Heart left ventricle (tissue), 16 donors: ENCODE results near the gene DOCK2. TPM values are rescaled to one million over a fixed set of nuclear protein-coding genes. Genes with fewer than 3 reads are reported as not detected.

Source experiments
- ATAC-seq, 4 donors: fragments of 200-7000 bp; cut with Tn5 transposase; one replicate each; pipeline ENCODE4 v1.9.1; 2020 to 2022; ENCODE audit warnings: moderate library complexity in 4 of 4, mild to moderate bottlenecking in 3 of 4, moderate number of reproducible peaks in 1 of 4
- DNase-seq, 5 donors: peaks; one replicate each; pipeline ENCODE4 v3.0.0-alpha.2; 2020
- H3K27ac ChIP-seq, 12 donors: fragments of 200-600 bp; sonication (generic) in 4 of 12; one replicate each; pipeline versions ENCODE4 v1.5.0 to v1.8.0; 2016 to 2022; ENCODE audit warnings: mild to moderate bottlenecking in 2 of 12
- H3K27me3 ChIP-seq, 9 donors: fragments of 200-600 bp; sonication (generic) in 2 of 9; one replicate each; pipeline versions ENCODE4 v1.5.1 to v1.8.0; 2016 to 2022; ENCODE audit warnings: mild to moderate bottlenecking in 3 of 9
- H3K36me3 ChIP-seq, 9 donors: fragments of 200-600 bp; sonication (generic) in 2 of 9; one replicate each; pipeline versions ENCODE4 v1.5.0 to v1.8.0; 2018 to 2022; ENCODE audit warnings: mild to moderate bottlenecking in 2 of 9
- H3K4me1 ChIP-seq, 12 donors: fragments of 200-600 bp; sonication (generic) in 4 of 12; one replicate each; pipeline versions ENCODE4 v1.5.0 to v1.8.0; 2016 to 2022; ENCODE audit warnings: mild to moderate bottlenecking in 3 of 12
- H3K4me3 ChIP-seq, 12 donors: fragments of 200-600 bp; sonication (generic) in 4 of 12; one replicate each; pipeline versions ENCODE4 v1.5.0 to v1.8.0; 2017 to 2022; ENCODE audit warnings: mild to moderate bottlenecking in 9 of 12, moderate library complexity in 4 of 12
- H3K9me3 ChIP-seq, 12 donors: fragments of 200-600 bp; sonication (generic) in 4 of 12; one replicate each; pipeline versions ENCODE4 v1.5.0 to v1.8.0; 2016 to 2022; ENCODE audit warnings: mild to moderate bottlenecking in 1 of 12
- CTCF ChIP-seq, 12 donors: fragments of 200-600 bp; sonication (generic) in 4 of 12; IDR thresholded peaks; one replicate each; pipeline versions ENCODE4 v1.5.0 to v1.8.0; 2018 to 2022; ENCODE audit warnings: antibody characterized with exemption in 12 of 12, mild to moderate bottlenecking in 5 of 12
- POLR2A ChIP-seq, 2 donors: fragments of 450-650 bp; IDR thresholded peaks; one replicate each; pipeline ENCODE4 v1.6.1; 2017; ENCODE audit warnings: antibody characterized with exemption in 2 of 2, mild to moderate bottlenecking in 2 of 2, moderate library complexity in 2 of 2
- WGBS, 4 donors: extraction: QIAGEN DNeasy Blood & Tissue Kit in 2 of 4; methylation state at CpG; one replicate each; pipeline versions ENCODE4 v1.1.5 to v1.1.7; 2013 to 2018; 5-methylcytosine and 5-hydroxymethylcytosine counted together
- intact Hi-C, 10 donors: fragments of 100-400 bp; cut with DNase I; formaldehyde crosslinking; loops; one replicate each; pipeline versions ENCODE4 v1.11.1 to v1.14.2; 2022
- polyA plus RNA-seq, 2 donors: library from polyadenylated mRNA; stranded (reverse); fragments of 200-250 nt; gene quantifications; one replicate each; pipeline ENCODE4 v1.2.3, GENCODE V29; 2013
- total RNA-seq, 9 donors: library from RNA; depleted of rRNA in 2 of 9; stranded (reverse); fragments of >200 nt in 2 of 9; fragmentation: NEBNext Ultra II Directional in 3 of 9; extraction: Animal tissue kit (Norgen Biotek cat#: 25700) in 3 of 9; gene quantifications; one replicate each; pipeline versions ENCODE4 v1.1.0 to v1.2.4, GENCODE V29; 2016 to 2023
- donor health status: ischemic (EF 13 %, LVEDD 7.1; RV severe dilation, severe dysfunction).
- donor health status: healthy with polysubstance abuse.
- donor health status: DM: no; HTN: yes; CAD: no.
- donor health status: DM: no; HTN: no; CAD: no.
- donor health status: ischemic (EF 25% LVEDD 6.9; RV normal size, moderate dysfunction).
- donor health status: ischemic (EF 25% LVEDD 5.7; RV mildly dilated, moderate dysfunction).
- donor health status: healthy.
- donor health status: DM: yes; HTN: yes; CAD: no.
- donor health status: ischemic (EF 35%, LVEDD 5.7; RV mildly dilated, moderate dysfunction).
- donor health status: nonischemic (EF 11% LVEDD 7.7; RV severe dilation, severe dysfunction).
- donor health status: DM: yes; HTN: yes; CAD: no.
- donor health status: PGD.
- donor health status: ischemic (EF 29% LVEDD 5.4; RV normal size, mild dysfunction).
- donor health status: nonischemic (EF 23%, LVEDD 6.1; RV moderate dilation, normal function).

DOCK2 gene
- total and polyA plus RNA-seq, 11 donors: 0.80 to 59.5 (median 4.6) TPM

GRCh38 chr5:169788168-169788567 is 151.1 kb downstream of the DOCK2 start:
- H3K27ac ChIP-seq: peak overlapping the region in 1 of 12 donors; percentile 1
- DNase-seq: no peak
- H3K27me3 ChIP-seq: peaks cover 0 to 4% (median 0%) of the 10 kb centered on the region in 9 donors
- H3K36me3 ChIP-seq: peaks cover 0 to 10% (median 0%) of the 10 kb centered on the region in 9 donors
- no peaks in the 10 kb centered on the region for H3K9me3 ChIP-seq
- no peak overlapping the region for H3K4me3 ChIP-seq
- no peak for ATAC-seq
- TF ChIP-seq POLR2A (IDR thresholded peaks at IDR 0.05) (no peak), CTCF (IDR thresholded peaks at IDR 0.05) (no peak)
- 32 to 44% (median 38%) methylated on average over 5 of the region's 5 CpGs for WGBS, 4 donors
- no peaks in the 10 kb centered on the region for H3K4me1 ChIP-seq
- intact Hi-C loops: no loop called here

- TF ChIP-seq POLR2A (IDR thresholded peaks at IDR 0.05) (no peak), CTCF (IDR thresholded peaks at IDR 0.05) (no peak)
- no peak overlapping the region for H3K4me3 ChIP-seq
- intact Hi-C loops: no loop called here
- no peak overlapping the region for H3K27ac ChIP-seq
- no peaks in the 10 kb centered on the region for H3K9me3 ChIP-seq
- peaks cover 0 to 23% (median 0%) of the 10 kb centered on the region in 9 donors for H3K36me3 ChIP-seq
- DNase-seq (no peak), ATAC-seq (no peak)
- H3K4me1 ChIP-seq: no peaks in the 10 kb centered on the region
- H3K27me3 ChIP-seq: peaks cover 0 to 4% (median 0%) of the 10 kb centered on the region in 9 donors
- WGBS, 4 donors: 90 to 98% (median 93%) methylated on average over 1 of the region's 1 CpG
Observed at GRCh38 chr5:169789417-169789940, 152.4 kb downstream of the DOCK2 start.

DNA sequence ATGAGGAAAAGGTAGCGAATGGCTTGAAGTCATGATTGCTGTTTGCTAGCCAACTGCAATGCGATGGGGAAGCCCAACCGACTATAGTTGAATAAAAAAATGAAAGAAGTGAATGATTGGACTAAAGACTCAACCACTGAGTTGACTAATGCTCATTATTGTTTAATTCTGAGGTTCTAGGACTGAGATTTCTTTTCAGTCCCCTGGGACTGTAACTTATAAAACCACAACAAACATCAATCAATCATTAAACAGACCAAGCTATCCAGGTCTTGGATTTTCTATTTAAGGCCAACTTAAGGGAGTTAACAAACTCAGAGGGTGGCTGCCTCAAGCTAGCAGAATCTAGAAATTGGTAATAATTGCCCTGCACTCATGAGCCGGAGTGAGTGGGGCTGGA is 154.2 kb downstream of the DOCK2 start:
- no peak overlapping the region for H3K27ac ChIP-seq
- no peaks in the 10 kb centered on the region for H3K4me1 ChIP-seq
- intact Hi-C loops: no loop called here
- H3K4me3 ChIP-seq: no peak overlapping the region
- WGBS, 4 donors: 87 to 94% (median 91%) methylated on average over 4 of the region's 4 CpGs
- peaks cover 0 to 2% (median 0%) of the 10 kb centered on the region in 9 donors for H3K27me3 ChIP-seq
- ATAC-seq (no peak), DNase-seq (no peak)
- H3K36me3 ChIP-seq: peaks cover 0 to 25% (median 0%) of the 10 kb centered on the region in 9 donors
- H3K9me3 ChIP-seq: no peaks in the 10 kb centered on the region
- TF ChIP-seq POLR2A (IDR thresholded peaks at IDR 0.05): no peak
- no peak for TF ChIP-seq CTCF (IDR thresholded peaks at IDR 0.05)

- no peaks in the 10 kb centered on the region for H3K4me1 ChIP-seq
- peaks cover 0 to 29% (median 0%) of the 10 kb centered on the region in 9 donors for H3K36me3 ChIP-seq
- no peak overlapping the region for H3K27ac ChIP-seq
- DNase-seq (no peak), ATAC-seq (no peak)
- intact Hi-C loops: no loop called here
- no peaks in the 10 kb centered on the region for H3K27me3 ChIP-seq
- H3K9me3 ChIP-seq: no peaks in the 10 kb centered on the region
- TF ChIP-seq POLR2A (IDR thresholded peaks at IDR 0.05) (no peak), CTCF (IDR thresholded peaks at IDR 0.05) (no peak)
- WGBS, 4 donors: 86 to 92% (median 88%) methylated on average over 9 of the region's 9 CpGs
- no peak overlapping the region for H3K4me3 ChIP-seq
Observed at GRCh38 chr5:169795338-169795737, 158.3 kb downstream of the DOCK2 start.
